GM18951 (cell line): ENCODE data around the gene CLINT1.

Source experiments
- POLR2A ChIP-seq: IDR thresholded peaks from 4 replicates; pipeline ENCODE4 v1.6.1; 2011; ENCODE audit warnings: mild to moderate bottlenecking; ENCODE audit not compliant: insufficient read length, insufficient read depth; ENCODE audit errors: extremely low read depth
- in situ Hi-C: fragments of 300-500 bp; cut with MboI; formaldehyde crosslinking; loops from one replicate; pipeline ENCODE4 v1.12.0; 2022; ENCODE audit warnings: low sequenced_read_pairs, mixed read lengths, inconsistent platforms; ENCODE audit not compliant: unreplicated experiment

CLINT1 gene

GRCh38 chr5:157785801-157786200, 73.1 kb downstream of the CLINT1 start:
- TF ChIP-seq POLR2A: no peak
- in situ Hi-C loops: no loop called here

GRCh38 chr5:157779221-157779620, 79.7 kb downstream of the CLINT1 start:
- no peak for TF ChIP-seq POLR2A
- in situ Hi-C loops: no loop called here

GRCh38 chr5:157778121-157778805, 80.7 kb downstream of the CLINT1 start:
- in situ Hi-C loops: no loop called here

GRCh38 chr5:157772127-157772526, 86.8 kb downstream of the CLINT1 start:
- in situ Hi-C loops: no loop called here
- no peak for TF ChIP-seq POLR2A

More at GRCh38 chr5:157778121-157778805, 80.7 kb downstream of the CLINT1 start:
- TF ChIP-seq POLR2A: no peak

- in situ Hi-C loops: no loop called here
- TF ChIP-seq POLR2A: no peak
Measured at GRCh38 chr5:157770665-157771064, 88.3 kb downstream of the CLINT1 start.

- TF ChIP-seq POLR2A: no peak
- in situ Hi-C loops: no loop called here
Measured at GRCh38 chr5:157767689-157768088, 91.3 kb downstream of the CLINT1 start.

- in situ Hi-C loops: no loop called here
- TF ChIP-seq POLR2A: no peak
Measured at GRCh38 chr5:157766902-157767301, 92.0 kb downstream of the CLINT1 start.

GRCh38 chr5:157766442-157766841, 92.5 kb downstream of the CLINT1 start:
- TF ChIP-seq POLR2A: no peak
- in situ Hi-C loops: no loop called here

GRCh38 chr5:157764531-157764930, 94.4 kb downstream of the CLINT1 start:
- TF ChIP-seq POLR2A: no peak
- in situ Hi-C loops: no loop called here

GRCh38 chr5:157761690-157762621, 97.0 kb downstream of the CLINT1 start:
- in situ Hi-C loops: no loop called here
- no peak for TF ChIP-seq POLR2A

- no peak for TF ChIP-seq POLR2A
- in situ Hi-C loops: no loop called here
Measured at GRCh38 chr5:157758706-157759105, 100.2 kb downstream of the CLINT1 start.

GRCh38 chr5:157756122-157756521, 102.8 kb downstream of the CLINT1 start:
- in situ Hi-C loops: no loop called here
- no peak for TF ChIP-seq POLR2A

GRCh38 chr5:157750320-157750719, 108.6 kb downstream of the CLINT1 start:
- TF ChIP-seq POLR2A: no peak
- in situ Hi-C loops: no loop called here

- in situ Hi-C loops: loop anchor here (25.0 kb wide), 1 partner anchor 412 kb away; a partner anchor contains a TSS
Measured at GRCh38 chr5:157749462-157749799, 109.5 kb downstream of the CLINT1 start.

More at GRCh38 chr5:157749462-157749799, 109.5 kb downstream of the CLINT1 start:
- no peak for TF ChIP-seq POLR2A
